Activated T-cell treated with anti-CD3 and anti-CD28 coated beads for 48 hours (primary cell): Measurements from ENCODE around the gene QSOX1.
A peak's percentile ranks its signal among the peaks of the same experiment; 100 is the strongest.
"Not testable (repeated sequence)": the region's sequence is repeated elsewhere in the genome, so short reads cannot be mapped to it uniquely, and the experiment has no call there.

Experiments used
- DNase-seq: peaks from one replicate; pipeline ENCODE4 v3.0.0-alpha.2; 2020; ENCODE audit warnings: low read depth

QSOX1 gene, protein sequence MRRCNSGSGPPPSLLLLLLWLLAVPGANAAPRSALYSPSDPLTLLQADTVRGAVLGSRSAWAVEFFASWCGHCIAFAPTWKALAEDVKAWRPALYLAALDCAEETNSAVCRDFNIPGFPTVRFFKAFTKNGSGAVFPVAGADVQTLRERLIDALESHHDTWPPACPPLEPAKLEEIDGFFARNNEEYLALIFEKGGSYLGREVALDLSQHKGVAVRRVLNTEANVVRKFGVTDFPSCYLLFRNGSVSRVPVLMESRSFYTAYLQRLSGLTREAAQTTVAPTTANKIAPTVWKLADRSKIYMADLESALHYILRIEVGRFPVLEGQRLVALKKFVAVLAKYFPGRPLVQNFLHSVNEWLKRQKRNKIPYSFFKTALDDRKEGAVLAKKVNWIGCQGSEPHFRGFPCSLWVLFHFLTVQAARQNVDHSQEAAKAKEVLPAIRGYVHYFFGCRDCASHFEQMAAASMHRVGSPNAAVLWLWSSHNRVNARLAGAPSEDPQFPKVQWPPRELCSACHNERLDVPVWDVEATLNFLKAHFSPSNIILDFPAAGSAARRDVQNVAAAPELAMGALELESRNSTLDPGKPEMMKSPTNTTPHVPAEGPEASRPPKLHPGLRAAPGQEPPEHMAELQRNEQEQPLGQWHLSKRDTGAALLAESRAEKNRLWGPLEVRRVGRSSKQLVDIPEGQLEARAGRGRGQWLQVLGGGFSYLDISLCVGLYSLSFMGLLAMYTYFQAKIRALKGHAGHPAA

DNA sequence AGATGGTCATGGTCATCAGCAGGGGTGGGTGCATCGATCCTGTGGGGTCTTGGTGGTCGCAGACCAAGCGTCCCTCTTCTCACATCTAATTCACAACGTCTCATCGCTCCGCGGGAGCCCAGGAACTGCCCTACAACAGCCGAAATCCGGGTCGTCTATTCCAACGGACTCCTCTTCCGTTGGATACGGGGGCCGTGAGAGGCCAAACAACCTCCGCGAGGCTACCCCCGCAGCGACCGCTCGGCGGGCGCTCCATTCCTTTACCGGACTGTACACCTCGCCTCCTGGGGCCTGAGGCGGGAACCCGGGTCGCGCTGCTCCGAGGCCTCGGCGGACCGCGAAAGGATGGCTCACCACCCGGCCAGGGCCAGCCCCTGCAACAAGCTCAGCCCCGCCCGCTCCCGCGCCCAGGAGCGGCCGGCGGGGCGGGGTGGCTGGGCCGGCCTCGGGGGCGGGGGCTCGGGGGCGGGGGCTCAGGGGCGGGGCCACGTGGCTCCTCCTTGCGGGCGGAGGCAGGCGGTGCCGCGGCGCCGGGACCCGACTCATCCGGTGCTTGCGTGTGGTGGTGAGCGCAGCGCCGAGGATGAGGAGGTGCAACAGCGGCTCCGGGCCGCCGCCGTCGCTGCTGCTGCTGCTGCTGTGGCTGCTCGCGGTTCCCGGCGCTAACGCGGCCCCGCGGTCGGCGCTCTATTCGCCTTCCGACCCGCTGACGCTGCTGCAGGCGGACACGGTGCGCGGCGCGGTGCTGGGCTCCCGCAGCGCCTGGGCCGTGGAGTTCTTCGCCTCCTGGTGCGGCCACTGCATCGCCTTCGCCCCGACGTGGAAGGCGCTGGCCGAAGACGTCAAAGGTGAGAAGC, at the start of gene QSOX1:
Gene QSOX1, plus strand, starts transcription at position 545 of the 857 bp plus-strand sequence. Its CDS starts 39 bp downstream, at position 584.
- DNase-seq = peak; percentile 87

DNA sequence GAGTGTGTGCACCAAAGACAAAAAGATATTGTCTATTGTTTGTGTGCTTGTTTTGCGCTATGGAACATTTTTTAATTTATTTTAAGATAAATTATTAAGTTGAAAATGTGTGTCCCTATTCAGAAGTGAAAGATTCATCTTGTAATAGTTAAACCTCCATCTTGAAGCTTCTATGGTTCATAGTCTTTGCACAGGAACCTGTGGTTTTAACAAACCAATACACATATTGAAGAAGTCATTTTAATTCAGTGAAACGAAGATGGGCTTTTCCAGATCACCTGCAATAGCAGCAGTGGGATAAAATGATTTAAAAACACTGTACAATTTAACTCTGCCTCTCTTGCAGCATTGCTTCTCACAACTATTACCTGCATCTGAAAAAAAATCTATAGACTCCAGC, 42.6 kb upstream of the QSOX1 start:
- DNase-seq = no peak

DNA sequence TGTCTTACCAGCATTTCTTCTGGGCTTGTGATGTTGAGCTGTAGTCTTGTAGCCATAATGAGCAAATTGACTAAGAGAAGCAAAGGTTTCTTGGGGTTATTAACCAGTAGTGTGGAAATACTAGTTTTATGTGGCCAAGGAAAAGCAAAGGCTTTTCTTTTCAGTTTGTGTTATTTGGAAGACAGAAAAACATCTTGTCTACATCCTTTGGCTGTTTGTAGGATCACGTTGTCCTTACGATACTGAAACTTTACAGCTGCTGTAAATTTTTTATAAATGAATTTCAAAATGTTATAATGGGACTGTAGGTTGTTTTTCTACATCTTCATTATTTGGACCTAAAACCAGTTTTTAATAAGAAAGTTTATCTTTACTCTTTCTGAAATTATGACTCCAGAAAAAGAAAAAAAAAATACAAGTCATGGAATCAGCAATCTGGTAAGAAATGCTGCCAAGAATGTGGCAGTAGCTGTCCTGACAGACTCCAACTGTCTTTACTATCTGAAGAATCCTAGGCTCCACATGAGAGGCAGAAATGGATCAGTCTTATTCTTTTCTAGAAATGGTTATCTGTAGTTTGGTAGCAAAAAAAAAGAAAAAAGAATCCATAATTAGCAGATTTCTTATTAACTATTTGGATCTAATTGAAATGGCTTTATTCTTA, 41.6 kb upstream of the QSOX1 start:
- DNase-seq = no peak

DNA sequence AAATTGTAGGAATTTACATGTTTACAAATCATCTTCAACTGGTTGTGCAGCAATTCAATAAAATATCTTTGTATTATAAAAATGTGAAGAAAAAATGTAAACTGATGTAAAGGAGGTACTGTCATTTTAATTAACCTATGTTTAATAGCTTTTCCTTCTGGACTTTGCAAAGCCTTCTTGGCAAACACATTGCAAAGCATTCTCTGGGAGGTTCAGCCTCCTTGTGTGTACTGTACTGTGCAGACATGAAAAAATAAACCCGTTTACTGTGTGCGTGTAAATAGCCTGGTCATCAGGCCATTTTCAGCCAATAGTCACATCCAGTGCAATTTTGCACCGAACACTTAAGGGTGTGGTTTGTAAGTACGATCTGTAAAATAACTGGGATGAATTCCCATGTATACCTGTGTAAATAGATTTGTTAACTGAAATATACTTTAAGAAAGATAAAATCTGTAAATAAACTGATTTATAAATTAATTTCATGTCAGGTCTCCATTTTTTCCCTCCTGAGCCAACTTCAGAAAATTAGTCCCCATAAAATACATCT, 40.2 kb upstream of the QSOX1 start:
- DNase-seq = no peak

DNA sequence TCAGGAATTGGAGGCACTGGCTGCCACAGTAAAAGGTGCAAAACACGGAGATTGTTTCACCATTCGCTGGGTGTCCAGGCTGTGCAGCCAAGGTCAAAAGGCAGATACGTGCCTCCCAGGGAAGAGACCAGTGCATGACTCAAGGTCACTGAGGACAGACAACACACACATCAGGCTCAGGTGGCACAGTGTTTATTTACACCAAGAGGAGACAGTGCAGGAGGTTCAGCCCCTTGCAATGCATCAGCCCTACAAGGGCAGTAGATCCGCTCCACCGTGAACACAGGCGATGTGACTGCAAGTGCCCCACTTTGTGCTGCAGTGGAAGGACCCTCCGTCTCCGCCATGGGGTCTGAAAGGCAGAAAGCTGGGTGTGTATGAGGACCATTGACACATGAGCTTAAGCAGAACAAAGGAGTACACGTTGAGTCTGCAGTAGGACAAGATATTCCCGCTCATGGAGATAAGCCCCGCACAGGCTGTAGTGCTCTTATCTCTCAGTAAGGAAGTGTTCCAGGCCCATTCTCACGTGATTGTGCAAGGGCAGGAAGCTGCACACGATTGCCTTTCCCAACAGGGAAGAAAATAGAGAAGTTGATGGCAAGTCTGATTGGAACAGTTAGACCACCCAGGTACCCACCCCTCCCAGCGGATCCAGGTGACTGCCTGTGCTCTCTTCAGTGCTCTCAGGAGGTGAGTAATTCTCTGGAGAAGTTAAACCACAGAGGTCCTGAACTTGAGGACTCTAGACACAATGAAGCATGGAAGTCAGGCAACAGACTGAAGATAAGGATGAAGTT, 37.5 kb upstream of the QSOX1 start:
- DNase-seq = no peak

DNA sequence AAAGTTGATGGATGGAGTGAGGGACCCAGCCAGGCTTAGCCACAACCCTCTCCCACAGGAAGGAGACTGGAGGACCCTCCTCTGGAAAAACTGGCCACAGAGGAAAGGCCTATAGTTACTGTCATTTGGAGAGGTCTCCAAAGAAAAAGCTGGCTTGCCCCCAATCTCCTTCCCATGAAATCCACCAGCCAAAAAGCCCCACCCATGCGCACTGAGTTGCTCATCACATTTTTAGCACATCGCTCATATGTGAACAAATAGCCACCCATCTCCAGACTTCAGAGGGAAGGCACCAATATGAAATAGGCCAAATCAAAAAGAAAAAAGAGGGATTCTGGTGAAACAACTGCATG, 36.9 kb upstream of the QSOX1 start:
- no peak for DNase-seq

DNA sequence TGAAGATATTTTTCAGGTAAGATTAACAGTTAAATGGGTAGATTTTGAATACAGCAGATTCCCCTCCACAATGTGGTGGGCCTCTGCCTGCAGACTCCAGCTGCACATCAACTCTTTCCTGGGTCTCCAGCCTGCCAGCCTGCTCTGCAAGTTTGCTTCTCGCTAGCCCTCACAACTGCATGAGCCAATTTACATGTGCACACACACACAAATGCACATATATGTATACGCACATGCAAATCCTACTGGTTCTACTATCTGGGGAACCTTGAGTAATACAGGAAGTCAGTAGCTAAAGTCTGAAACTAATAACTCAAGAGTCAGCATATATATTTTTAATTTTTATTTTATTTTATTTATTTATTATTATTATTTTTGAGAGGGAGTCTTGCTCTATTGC, 34.8 kb upstream of the QSOX1 start:
- no peak for DNase-seq

DNA sequence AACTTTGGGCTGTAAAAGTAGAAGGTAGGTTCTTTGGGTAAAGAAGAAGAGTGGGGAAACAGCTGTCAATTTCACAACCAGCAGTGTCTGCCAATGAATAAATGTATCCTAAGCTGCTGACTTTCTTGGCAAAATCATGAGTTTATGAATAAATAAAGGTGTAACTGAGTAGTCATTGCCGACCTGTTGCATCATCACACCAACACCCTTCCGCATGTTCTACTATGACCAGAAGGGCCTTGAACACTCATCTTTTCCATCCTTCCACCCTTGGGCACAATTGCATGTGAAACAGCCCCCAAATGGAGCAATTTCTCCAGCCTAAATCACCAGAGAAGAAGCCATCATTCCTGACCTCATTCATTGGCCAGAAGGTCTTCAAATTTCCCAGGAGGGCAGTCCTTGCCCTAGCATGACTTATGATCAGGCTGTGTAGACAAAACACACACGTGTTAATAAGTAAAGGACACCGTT, 31.2 kb upstream of the QSOX1 start:
- no peak for DNase-seq

DNA sequence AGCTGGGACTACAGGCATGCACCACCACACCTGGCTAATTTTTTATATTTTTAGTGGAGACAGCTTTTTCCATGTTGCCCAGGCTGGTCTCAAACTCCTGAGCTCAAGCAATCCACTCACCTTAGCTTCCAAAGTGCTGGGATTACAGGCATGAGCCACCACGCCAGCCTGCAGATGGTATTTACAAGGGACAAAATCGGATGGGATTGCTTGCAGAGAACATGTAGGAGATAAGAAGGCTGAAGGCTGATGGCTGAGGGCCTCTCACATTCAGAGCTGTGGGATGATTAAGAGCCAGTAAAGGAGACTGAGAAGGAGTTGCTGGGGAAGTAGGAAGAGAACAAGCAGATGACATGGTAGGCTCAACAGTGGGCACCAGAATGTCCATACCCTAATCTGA, 24.0 kb upstream of the QSOX1 start:
- no peak for DNase-seq

DNA sequence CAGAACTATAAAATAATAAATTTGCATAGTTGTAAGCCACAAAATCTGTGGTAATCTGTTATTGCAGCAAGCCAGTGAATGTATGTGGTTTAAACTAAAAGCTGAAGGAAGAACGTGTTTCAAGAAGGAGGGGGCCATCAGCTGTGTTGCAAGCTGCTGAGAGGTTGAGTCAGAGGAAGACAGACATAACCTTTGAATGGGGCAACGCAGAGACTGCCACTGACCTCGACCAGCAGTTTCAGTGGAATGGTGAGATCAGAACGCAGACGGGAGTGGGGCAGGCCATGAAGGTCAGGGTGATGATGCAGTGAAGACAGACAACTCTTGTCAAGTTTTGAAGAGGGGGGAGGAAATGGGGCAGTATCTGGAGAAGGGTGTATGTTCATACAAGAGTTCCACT, 23.2 kb upstream of the QSOX1 start:
- peak; percentile 30 for DNase-seq

DNA sequence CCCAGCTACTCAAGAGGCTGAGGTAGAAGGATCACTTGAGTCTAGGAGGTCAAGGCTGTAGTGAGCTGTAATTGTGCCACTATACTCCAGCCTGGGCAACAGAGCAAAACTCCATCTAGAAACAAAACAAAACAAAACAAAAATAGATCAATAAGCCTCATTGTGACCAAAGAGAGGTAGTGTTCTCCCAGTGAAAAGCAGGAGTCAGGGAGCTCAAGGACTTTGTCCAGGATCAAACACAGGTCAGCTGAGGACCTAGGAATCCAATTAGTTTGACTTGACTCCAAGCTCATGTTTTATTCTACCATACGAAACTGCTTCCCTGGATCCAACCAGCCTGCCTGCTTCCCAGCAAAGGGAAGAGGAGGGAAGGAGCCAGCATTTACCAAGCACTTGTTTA, 21.5 kb upstream of the QSOX1 start:
- DNase-seq = no peak

DNA sequence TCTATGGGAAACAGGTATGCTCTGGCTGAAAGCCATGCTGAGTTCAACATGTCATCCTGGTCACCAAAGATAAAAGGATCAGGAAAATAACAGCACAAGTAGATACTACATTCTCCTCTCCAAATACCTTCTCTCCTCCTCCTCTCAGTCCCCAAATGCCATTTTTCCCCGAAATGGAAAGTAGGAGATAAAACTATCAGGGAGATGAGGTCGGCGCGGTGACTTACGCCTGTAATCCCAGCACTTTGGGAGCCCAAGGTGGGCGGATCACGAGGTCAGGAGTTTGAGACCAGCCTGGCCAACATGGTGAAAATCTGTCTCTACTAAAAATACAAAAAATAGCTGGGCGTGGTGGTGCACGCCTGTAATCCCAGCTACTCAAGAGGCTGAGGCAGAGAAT, 21.0 kb upstream of the QSOX1 start:
- DNase-seq = not testable (repeated sequence)

DNA sequence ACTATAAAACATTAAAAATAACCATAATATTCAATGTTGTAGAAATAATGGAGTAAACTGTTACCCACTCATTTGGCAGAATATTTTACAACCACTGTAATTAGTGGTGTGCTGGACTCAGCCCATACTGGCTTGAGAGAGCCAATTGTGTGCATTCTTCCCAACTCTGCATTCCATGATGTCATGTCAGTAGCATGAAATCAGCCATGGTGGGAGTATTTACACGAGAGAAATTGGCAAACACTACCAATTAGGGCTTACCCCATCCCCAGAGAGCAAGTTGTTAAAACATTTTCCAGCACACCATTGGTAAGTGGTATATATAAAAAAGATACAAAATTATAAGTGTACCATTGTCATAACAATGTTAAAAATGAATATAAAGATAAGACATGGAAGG, 19.1 kb upstream of the QSOX1 start:
- no peak for DNase-seq

DNA sequence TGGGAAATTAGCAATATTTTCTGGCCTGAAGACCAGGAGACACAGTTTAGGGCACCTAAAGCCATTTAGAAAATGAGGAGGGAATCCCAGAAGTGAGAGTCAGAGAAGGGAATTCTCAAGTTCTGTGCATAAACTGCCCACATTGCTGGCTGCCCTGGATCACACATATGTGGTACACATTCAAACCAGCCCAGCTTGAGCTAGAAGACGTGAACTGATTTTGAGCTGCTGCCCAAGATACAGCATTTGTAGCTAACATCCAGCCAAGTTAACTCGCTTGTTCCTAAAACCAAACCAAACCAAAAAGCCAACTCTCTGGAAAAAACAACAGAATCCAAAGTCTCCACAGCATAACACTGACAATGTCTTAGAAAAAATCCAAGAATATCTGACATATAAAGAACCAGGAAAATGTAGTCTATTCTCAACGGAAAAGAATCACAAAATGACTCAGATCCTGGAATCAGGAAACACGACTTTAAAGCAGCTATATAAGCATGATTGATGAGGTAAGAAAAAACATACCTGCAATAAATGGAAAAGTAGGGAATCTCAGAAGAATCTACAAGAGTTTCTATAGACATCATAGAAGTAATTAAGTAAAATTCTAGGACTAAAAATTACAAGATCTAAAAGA, 18.2 kb upstream of the QSOX1 start:
- no peak for DNase-seq

DNA sequence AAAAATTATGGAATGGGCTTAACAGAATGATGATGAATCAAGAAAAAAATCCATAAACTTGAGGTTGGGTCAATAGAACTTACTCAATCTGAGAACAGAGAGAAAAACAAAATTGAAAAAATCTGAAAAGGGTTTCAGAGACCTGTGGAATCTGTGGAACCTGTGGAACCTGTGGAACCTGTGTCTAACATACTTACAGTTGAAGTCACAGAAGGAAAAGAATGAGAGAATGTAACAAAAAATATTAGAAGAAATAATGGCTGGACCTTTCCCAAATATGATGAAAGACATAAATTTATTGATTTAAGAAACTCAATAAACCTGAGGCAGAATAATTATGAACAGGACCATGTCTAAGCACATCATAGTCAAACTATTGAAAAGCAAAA, 17.7 kb upstream of the QSOX1 start:
- DNase-seq = no peak

DNA sequence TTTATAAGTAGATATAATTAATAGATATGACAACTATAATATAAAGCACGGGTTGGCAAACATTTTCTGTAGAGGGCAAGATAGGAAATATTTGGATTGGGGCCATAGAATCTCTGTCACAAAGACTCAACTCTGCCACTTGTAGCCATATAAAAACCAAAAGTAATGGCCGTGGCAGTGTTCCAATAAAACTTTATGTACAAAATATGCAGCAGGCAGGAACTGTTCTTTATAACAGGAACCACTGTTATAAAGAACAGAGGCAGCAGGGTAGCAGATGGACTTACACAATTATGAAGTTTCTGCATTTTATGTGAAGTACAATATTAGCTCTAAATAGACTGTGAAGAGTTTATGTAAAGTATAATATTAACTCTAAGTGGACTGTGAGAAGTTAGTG, 16.9 kb upstream of the QSOX1 start:
- DNase-seq = no peak

DNA sequence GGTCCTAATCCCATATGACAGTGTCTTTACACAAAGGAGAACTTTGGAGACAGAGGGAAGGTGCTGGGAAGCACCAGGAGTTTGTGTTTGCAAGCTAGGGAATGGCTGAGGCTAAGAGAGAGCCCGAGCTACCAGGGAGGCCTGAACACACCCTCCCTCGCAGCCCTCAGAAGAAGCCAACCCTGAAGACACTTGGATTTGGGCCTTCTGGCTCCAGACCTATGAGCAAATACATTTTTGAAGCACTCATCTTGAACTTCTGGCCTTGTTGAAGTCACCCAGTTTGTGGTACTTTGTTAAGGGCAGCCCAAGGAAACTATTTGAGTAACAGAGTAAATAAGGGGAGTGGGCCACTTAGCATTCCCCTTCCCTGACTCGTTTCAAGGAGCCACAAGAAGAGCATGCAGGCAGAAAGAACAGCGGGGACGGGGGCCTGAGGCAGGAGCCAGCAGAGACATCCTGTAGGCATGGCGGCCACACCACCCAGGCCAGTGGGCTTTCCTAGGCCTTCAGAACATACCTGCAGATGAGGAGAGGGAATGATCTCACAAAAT, 13.2 kb upstream of the QSOX1 start:
- no peak for DNase-seq

DNA sequence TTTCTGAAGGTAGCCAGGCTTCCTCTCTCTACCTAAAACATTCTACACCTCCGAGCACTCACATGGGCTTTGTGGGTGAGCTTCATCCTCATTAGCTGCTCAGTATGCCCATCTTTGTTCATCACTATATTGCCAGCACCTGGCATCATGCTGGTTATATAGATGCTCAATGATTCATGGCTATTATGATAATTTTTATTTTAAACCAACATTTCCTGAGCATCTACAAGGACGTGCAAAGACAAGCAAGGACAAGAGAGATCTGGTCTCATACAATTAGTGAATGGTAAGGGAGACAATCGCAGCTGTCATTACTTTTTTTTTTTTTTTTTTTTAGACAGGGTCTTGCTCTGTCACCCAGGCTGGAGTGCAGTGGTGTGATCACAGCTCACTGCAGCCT, 11.3 kb upstream of the QSOX1 start:
- no peak for DNase-seq

DNA sequence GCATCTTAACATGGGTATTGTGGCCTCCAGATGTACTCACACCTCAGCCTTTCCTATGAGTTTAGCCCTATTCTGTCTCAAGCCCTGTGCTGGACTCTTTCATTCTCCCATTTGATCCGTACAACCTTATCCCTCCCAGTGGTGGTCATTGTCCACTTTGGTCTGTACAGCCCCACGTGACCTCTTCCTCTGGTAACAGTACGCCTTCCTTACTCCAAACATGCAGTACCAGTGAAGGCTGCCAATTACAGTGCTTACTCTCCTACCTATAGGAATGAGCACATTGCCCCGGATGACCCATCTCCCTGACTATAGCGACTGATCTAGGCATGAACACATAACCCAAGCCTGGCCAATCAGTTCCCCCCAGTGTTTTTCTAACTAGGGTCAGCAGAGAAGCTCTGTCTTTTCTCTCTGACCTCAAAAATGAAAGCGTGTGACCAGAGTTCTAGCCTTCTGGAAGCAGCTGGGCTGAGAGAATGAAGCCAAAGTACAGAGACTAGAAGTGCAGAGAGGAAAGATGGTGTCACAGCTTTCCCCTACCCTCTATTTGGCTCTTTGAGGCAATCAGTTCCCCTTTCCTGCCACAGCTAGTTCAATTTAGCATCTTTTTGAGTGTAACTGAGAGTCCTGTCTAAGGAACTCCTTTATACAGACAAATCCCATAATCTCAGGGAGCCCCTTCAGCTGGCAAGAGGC, 9.9 kb upstream of the QSOX1 start:
- DNase-seq = no peak
